ENCODE measurements around the gene FAM163A.

FAM163A gene

GRCh38 chr1:179748772-179749171 lies 5.7 kb downstream of the FAM163A start:
- in situ Hi-C loops (cut with HindIII; ENCODE audit: low sequenced_read_pairs), result no loop called here

GRCh38 chr1:179750630-179751029 lies 7.5 kb downstream of the FAM163A start:
- in situ Hi-C loops (cut with HindIII; ENCODE audit: low sequenced_read_pairs), result loop anchor here (10.0 kb wide), 1 partner anchor 64 kb away; no protein-coding TSS in a partner anchor

- in situ Hi-C loops (cut with HindIII; ENCODE audit: low sequenced_read_pairs), result loop anchor here (10.0 kb wide), 1 partner anchor 62 kb away; no protein-coding TSS in a partner anchor
These were observed 10.0 kb downstream of the FAM163A start for GRCh38 chr1:179753061-179753460.

GRCh38 chr1:179754041-179754624 lies 11.0 kb downstream of the FAM163A start:
- in situ Hi-C loops (cut with HindIII; ENCODE audit: low sequenced_read_pairs), result loop anchor here (10.0 kb wide), 1 partner anchor 61 kb away; no protein-coding TSS in a partner anchor

- in situ Hi-C loops (cut with HindIII; ENCODE audit: low sequenced_read_pairs), result loop anchor here (10.0 kb wide), 1 partner anchor 57 kb away; no protein-coding TSS in a partner anchor
These were observed 14.8 kb downstream of the FAM163A start for GRCh38 chr1:179757933-179758332.

- in situ Hi-C loops (cut with HindIII; ENCODE audit: low sequenced_read_pairs), result no loop called here
These were observed 17.4 kb downstream of the FAM163A start for GRCh38 chr1:179760521-179760920.

- in situ Hi-C loops (cut with HindIII; ENCODE audit: low sequenced_read_pairs), result no loop called here
These were observed 18.2 kb downstream of the FAM163A start for GRCh38 chr1:179761296-179761695.

- in situ Hi-C loops (cut with HindIII; ENCODE audit: low sequenced_read_pairs), result no loop called here
These were observed 19.0 kb downstream of the FAM163A start for GRCh38 chr1:179761846-179762640.

- in situ Hi-C loops (cut with HindIII; ENCODE audit: low sequenced_read_pairs), result no loop called here
These were observed 24.1 kb downstream of the FAM163A start for GRCh38 chr1:179767177-179767581.

- in situ Hi-C loops (cut with HindIII; ENCODE audit: low sequenced_read_pairs), result no loop called here
These were observed 24.9 kb downstream of the FAM163A start for GRCh38 chr1:179767996-179768395.

GRCh38 chr1:179770887-179771502 lies 27.9 kb downstream of the FAM163A start:
- in situ Hi-C loops (cut with HindIII; ENCODE audit: low sequenced_read_pairs), result no loop called here

GRCh38 chr1:179773264-179773663 lies 30.2 kb downstream of the FAM163A start:
- in situ Hi-C loops (cut with HindIII; ENCODE audit: low sequenced_read_pairs), result no loop called here

- in situ Hi-C loops (cut with HindIII; ENCODE audit: low sequenced_read_pairs), result no loop called here
These were observed 30.9 kb downstream of the FAM163A start for GRCh38 chr1:179774000-179774399.

- in situ Hi-C loops (cut with HindIII; ENCODE audit: low sequenced_read_pairs), result no loop called here
These were observed 31.5 kb downstream of the FAM163A start for GRCh38 chr1:179774566-179774965.

- in situ Hi-C loops (cut with HindIII; ENCODE audit: low sequenced_read_pairs), result no loop called here
These were observed 31.9 kb downstream of the FAM163A start for GRCh38 chr1:179775009-179775408.

GRCh38 chr1:179776831-179777230 lies 33.7 kb downstream of the FAM163A start:
- in situ Hi-C loops (cut with HindIII; ENCODE audit: low sequenced_read_pairs), result no loop called here

- in situ Hi-C loops (cut with HindIII; ENCODE audit: low sequenced_read_pairs), result no loop called here
These were observed 34.6 kb downstream of the FAM163A start for GRCh38 chr1:179777731-179778130.

GRCh38 chr1:179779645-179780272 lies 36.7 kb downstream of the FAM163A start:
- in situ Hi-C loops (cut with HindIII; ENCODE audit: low sequenced_read_pairs), result no loop called here

GRCh38 chr1:179781962-179782361 lies 38.9 kb downstream of the FAM163A start:
- in situ Hi-C loops (cut with HindIII; ENCODE audit: low sequenced_read_pairs), result no loop called here

- in situ Hi-C loops (cut with HindIII; ENCODE audit: low sequenced_read_pairs), result no loop called here
These were observed 41.9 kb downstream of the FAM163A start for GRCh38 chr1:179785031-179785431.

GRCh38 chr1:179785728-179786127 lies 42.6 kb downstream of the FAM163A start:
- in situ Hi-C loops (cut with HindIII; ENCODE audit: low sequenced_read_pairs), result no loop called here
